ENCODE measurements around the gene PCTP.

DNA sequence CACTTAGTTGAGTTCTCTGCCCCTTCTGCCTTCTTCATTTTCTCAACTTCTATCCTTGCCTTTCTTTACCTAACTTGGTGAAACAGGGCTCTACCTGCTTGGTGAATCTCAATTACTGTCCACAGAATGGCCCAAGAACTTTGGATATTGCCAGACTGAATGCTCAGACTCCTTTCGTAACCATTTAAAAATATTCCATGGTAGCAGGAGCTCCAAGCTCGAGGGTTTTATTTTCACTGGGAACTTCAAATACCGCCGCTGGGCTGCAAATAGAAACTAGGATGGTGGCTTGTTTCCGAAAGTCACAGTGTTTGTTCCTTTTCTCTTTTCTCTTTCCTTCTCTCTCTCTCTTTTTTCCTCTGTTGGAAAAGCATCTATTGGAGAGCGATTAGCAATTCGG, 41.4 kb upstream of the PCTP start:
- TF ChIP-seq POLR2A (IDR thresholded peaks at IDR 0.05) (no peak), CTCF (IDR thresholded peaks at IDR 0.05 in 4 of 5, conservative IDR thresholded peaks at IDR 0.05 in 1 of 5) (no peak)

All from gastrocnemius medialis (tissue), 4 donors.